Endodermal cell (in vitro differentiated cells): ENCODE data around the gene NPAS1. TPM values are rescaled to one million over a fixed set of nuclear protein-coding genes. Genes with fewer than 3 reads are reported as not detected.
A peak's percentile ranks its signal among the peaks of the same experiment; 100 is the strongest.

Experiments
- DNase-seq: peaks from one replicate; pipeline ENCODE4 v3.0.0-alpha.2; 2017
- H3K27ac ChIP-seq: 2 replicates; pipeline ENCODE4 v1.5.1; 2013; ENCODE audit warnings: mild to moderate bottlenecking, low read depth, low read length, moderate library complexity
- H3K27me3 ChIP-seq: 2 replicates; pipeline ENCODE4 v1.6.1; 2013; ENCODE audit warnings: mild to moderate bottlenecking, low read length, moderate library complexity; ENCODE audit not compliant: insufficient read depth, control insufficient read depth, poor library complexity, severe bottlenecking
- H3K36me3 ChIP-seq: 2 replicates; pipeline ENCODE4 v1.7.0; 2013; ENCODE audit warnings: mild to moderate bottlenecking, low read length, moderate library complexity; ENCODE audit not compliant: control insufficient read depth, insufficient read depth
- H3K4me1 ChIP-seq: one replicate; pipeline ENCODE4 v1.7.0; 2013; ENCODE audit warnings: low read length; ENCODE audit not compliant: control insufficient read depth, insufficient read depth
- H3K4me3 ChIP-seq: 2 replicates; pipeline ENCODE4 v1.5.1; 2013; ENCODE audit warnings: mild to moderate bottlenecking, low read length, moderate library complexity
- H3K9ac ChIP-seq: 2 replicates; pipeline ENCODE4 v1.6.1; 2013; ENCODE audit warnings: mild to moderate bottlenecking, low read length, moderate library complexity; ENCODE audit not compliant: poor library complexity, severe bottlenecking; ENCODE audit errors: extremely low read depth
- H3K9me3 ChIP-seq: 2 replicates; pipeline ENCODE4 v1.6.1; 2013; ENCODE audit warnings: mild to moderate bottlenecking, low read length, moderate library complexity; ENCODE audit not compliant: control insufficient read depth
- H3K27ac Mint-ChIP-seq: 2 replicates; pipeline ENCODE4 v1.8.0; 2020; ENCODE audit warnings: mixed read lengths
- H3K27me3 Mint-ChIP-seq: 2 replicates; pipeline ENCODE4 v1.8.0; 2021; ENCODE audit warnings: mild to moderate bottlenecking, mixed read lengths; ENCODE audit not compliant: insufficient read depth
- H3K36me3 Mint-ChIP-seq: 2 replicates; pipeline ENCODE4 v1.8.0; 2020; ENCODE audit warnings: low read depth, mixed read lengths
- H3K4me1 Mint-ChIP-seq: 2 replicates; pipeline ENCODE4 v1.8.0; 2020; ENCODE audit warnings: mixed read lengths
- H3K4me3 Mint-ChIP-seq: 2 replicates; pipeline ENCODE4 v1.8.0; 2020; ENCODE audit warnings: mild to moderate bottlenecking, moderate library complexity, mixed read lengths
- H3K9me3 Mint-ChIP-seq: 2 replicates; pipeline ENCODE4 v1.8.0; 2020; ENCODE audit warnings: mild to moderate bottlenecking, mixed read lengths
- CTCF ChIP-seq: fragments of 200-600 bp; sonication (generic); conservative IDR thresholded peaks from 2 replicates; pipeline ENCODE4 v1.5.0; 2021; ENCODE audit warnings: antibody characterized with exemption, mild to moderate bottlenecking
- WGBS, 2 experiments: methylation state at CpG; one replicate each; pipeline versions ENCODE4 v1.1.5 to v1.1.7; 2013; ENCODE audit warnings: missing lambda C conversion rate in 2 of 2, mixed read lengths in 1 of 2; ENCODE audit not compliant: insufficient coverage in 1 of 2, insufficient read length in 1 of 2; 5-methylcytosine and 5-hydroxymethylcytosine counted together
- total RNA-seq, 2 donors: library from RNA; stranded (reverse); fragmentation: NEBNext Ultra II Directional in 1 of 2; extraction: Animal tissue kit (Norgen Biotek cat#: 25700) in 1 of 2; gene quantifications; 2 replicates in 1 of 2; 3 replicates in 1 of 2; pipeline ENCODE4 v1.2.1, GENCODE V29; 2021

The NPAS1 gene
- total RNA-seq, 2 donors from 2014 or later: 6.9 to 8.7 TPM

- no peak overlapping the region for H3K4me3 Mint-ChIP-seq
- TF ChIP-seq CTCF: no peak
These were observed 16.6 kb upstream of the NPAS1 start for GRCh38 chr19:47002853-47003610.

GRCh38 chr19:47003611-47004465, 15.8 kb upstream of the NPAS1 start:
- DNase-seq: no peak
- no peak overlapping the region for H3K4me3 Mint-ChIP-seq
- H3K9ac ChIP-seq: no peak overlapping the region

More at GRCh38 chr19:47002853-47003610, 16.6 kb upstream of the NPAS1 start:
- Mint-ChIP-seq H3K4me1 (no peaks in the 10 kb centered on the region), H3K27me3 (peaks cover 4% of the 10 kb centered on the region), H3K36me3 (peaks cover 31% of the 10 kb centered on the region), H3K9me3 (peaks cover under 1% of the 10 kb centered on the region), H3K27ac (no peak overlapping the region)
- Histone ChIP-seq H3K4me1 (no peaks in the 10 kb centered on the region), H3K9ac (no peak overlapping the region), H3K27me3 (no peaks in the 10 kb centered on the region), H3K36me3 (peaks cover 4% of the 10 kb centered on the region), H3K9me3 (no peaks in the 10 kb centered on the region), H3K4me3 (no peak overlapping the region), H3K27ac (peak overlapping the region; percentile 68)
- DNase-seq: no peak
- 91 to 95% methylated on average over 22 to 26 of the region's 26 CpGs for WGBS, 2 experiments

More at GRCh38 chr19:47003611-47004465, 15.8 kb upstream of the NPAS1 start:
- TF ChIP-seq CTCF: no peak
- peaks cover 7% of the 10 kb centered on the region for H3K27me3 Mint-ChIP-seq
- no peak overlapping the region for H3K27ac Mint-ChIP-seq
- 92 to 93% methylated on average over 36 to 51 of the region's 51 CpGs for WGBS, 2 experiments
- no peak overlapping the region for H3K4me3 ChIP-seq
- peaks cover 27% of the 10 kb centered on the region for H3K36me3 Mint-ChIP-seq
- H3K36me3 ChIP-seq: peaks cover 4% of the 10 kb centered on the region
- no peaks in the 10 kb centered on the region for H3K4me1 ChIP-seq
- no peaks in the 10 kb centered on the region for H3K27me3 ChIP-seq
- H3K4me1 Mint-ChIP-seq: no peaks in the 10 kb centered on the region
- peaks cover 8% of the 10 kb centered on the region for H3K9me3 Mint-ChIP-seq
- peak overlapping the region; percentile 68 for H3K27ac ChIP-seq
- H3K9me3 ChIP-seq: no peaks in the 10 kb centered on the region
